ENCODE measurements around the gene ZNF236. TPM values are rescaled to one million over a fixed set of nuclear protein-coding genes. Genes with fewer than 3 reads are reported as not detected.

Gene ZNF236
- total and polyA plus RNA-seq, 4 donors = 0.38 to 23.6 (median 10.0) TPM

- DNase-seq = no peak
- H3K36me3 ChIP-seq (ENCODE audit: control insufficient read depth in 1 of 2, insufficient read depth in 2 of 2, low read length in 1 of 2) = no peaks in the 10 kb centered on the region
- H3K27ac ChIP-seq (ENCODE audit: low read depth in 1 of 2, low read length in 2 of 2) = no peak overlapping the region
- no peaks in the 10 kb centered on the region for H3K9me3 ChIP-seq (ENCODE audit: control insufficient read depth, low read length)
- no peaks in the 10 kb centered on the region for H3K27me3 ChIP-seq (ENCODE audit: control insufficient read depth in 1 of 2, insufficient read depth in 2 of 2, low read length in 1 of 2)
- 86 to 88% methylated on average over 12 of the region's 12 CpGs for WGBS, 2 donors
- intact Hi-C loops (cut with DNase I) = no loop called here
- H3K4me1 ChIP-seq (ENCODE audit: control insufficient read depth in 1 of 2, insufficient read depth in 2 of 2, low read length in 2 of 2) = peaks cover 3% of the 10 kb centered on the region in 2 donors
- no peak overlapping the region for H3K4me3 ChIP-seq (ENCODE audit: low read length in 2 of 2)
- no peak for ATAC-seq (ENCODE audit: low FRiP score)
These were observed 1.9 kb downstream of the ZNF236 start for GRCh38 chr18:76824145-76824676.

DNA sequence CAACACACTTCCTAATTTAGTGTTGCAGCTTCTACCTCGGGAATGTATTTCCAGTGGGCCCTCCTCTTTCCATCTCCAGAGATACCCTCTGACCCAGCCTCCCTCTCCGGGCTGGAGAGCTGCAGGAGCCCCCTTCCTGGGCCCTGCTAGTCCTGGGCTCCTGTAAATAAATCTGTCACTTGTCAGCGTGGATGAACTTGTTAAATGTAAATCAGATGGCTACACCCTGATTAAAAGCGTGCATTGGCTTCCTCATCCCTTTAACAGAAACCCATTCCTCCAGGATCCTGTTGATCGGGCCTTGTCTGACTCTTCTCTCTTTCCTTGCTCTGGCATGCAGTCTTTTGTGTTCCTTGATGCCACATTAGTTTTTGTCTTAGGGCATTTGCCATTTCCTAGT, 2.4 kb downstream of the ZNF236 start:
- Histone ChIP-seq H3K4me3 (ENCODE audit: low read length in 2 of 2) (no peak overlapping the region), H3K4me1 (ENCODE audit: control insufficient read depth in 1 of 2, insufficient read depth in 2 of 2, low read length in 2 of 2) (peaks cover 3% of the 10 kb centered on the region in 2 donors), H3K27ac (ENCODE audit: low read depth in 1 of 2, low read length in 2 of 2) (no peak overlapping the region), H3K9me3 (ENCODE audit: control insufficient read depth, low read length) (no peaks in the 10 kb centered on the region), H3K27me3 (ENCODE audit: control insufficient read depth in 1 of 2, insufficient read depth in 2 of 2, low read length in 1 of 2) (no peaks in the 10 kb centered on the region), H3K36me3 (ENCODE audit: control insufficient read depth in 1 of 2, insufficient read depth in 2 of 2, low read length in 1 of 2) (no peaks in the 10 kb centered on the region)
- ATAC-seq (ENCODE audit: low FRiP score) = no peak
- intact Hi-C loops (cut with DNase I) = no loop called here
- DNase-seq = no peak
- WGBS, 2 donors = 76 to 79% methylated on average over 5 of the region's 5 CpGs

GRCh38 chr18:76827205-76828200, 5.1 kb downstream of the ZNF236 start:
- no peaks in the 10 kb centered on the region for H3K36me3 ChIP-seq (ENCODE audit: control insufficient read depth in 1 of 2, insufficient read depth in 2 of 2, low read length in 1 of 2)
- no peaks in the 10 kb centered on the region for H3K9me3 ChIP-seq (ENCODE audit: control insufficient read depth, low read length)
- WGBS, 2 donors = 49 to 66% methylated on average over 11 of the region's 11 CpGs
- no peaks in the 10 kb centered on the region for H3K27me3 ChIP-seq (ENCODE audit: control insufficient read depth in 1 of 2, insufficient read depth in 2 of 2, low read length in 1 of 2)
- peaks cover 0 to 3% of the 10 kb centered on the region in 2 donors for H3K4me1 ChIP-seq (ENCODE audit: control insufficient read depth in 1 of 2, insufficient read depth in 2 of 2, low read length in 2 of 2)
- H3K27ac ChIP-seq (ENCODE audit: low read depth in 1 of 2, low read length in 2 of 2) = peak overlapping the region in 1 of 2 donors; percentile 45
- intact Hi-C loops (cut with DNase I) = no loop called here
- ATAC-seq (ENCODE audit: low FRiP score) (no peak), DNase-seq (no peak)
- no peak overlapping the region for H3K4me3 ChIP-seq (ENCODE audit: low read length in 2 of 2)

- H3K36me3 ChIP-seq (ENCODE audit: control insufficient read depth in 1 of 2, insufficient read depth in 2 of 2, low read length in 1 of 2) = peaks cover 0 to 1% of the 10 kb centered on the region in 2 donors
- intact Hi-C loops (cut with DNase I) = no loop called here
- ATAC-seq (ENCODE audit: low FRiP score) (no peak), DNase-seq (no peak)
- 95 to 96% methylated on average over 6 of the region's 6 CpGs for WGBS, 2 donors
- no peaks in the 10 kb centered on the region for H3K27me3 ChIP-seq (ENCODE audit: control insufficient read depth in 1 of 2, insufficient read depth in 2 of 2, low read length in 1 of 2)
- no peaks in the 10 kb centered on the region for H3K9me3 ChIP-seq (ENCODE audit: control insufficient read depth, low read length)
- H3K27ac ChIP-seq (ENCODE audit: low read depth in 1 of 2, low read length in 2 of 2) = no peak overlapping the region
- H3K4me3 ChIP-seq (ENCODE audit: low read length in 2 of 2) = no peak overlapping the region
- H3K4me1 ChIP-seq (ENCODE audit: control insufficient read depth in 1 of 2, insufficient read depth in 2 of 2, low read length in 2 of 2) = no peaks in the 10 kb centered on the region
These were observed 12.0 kb downstream of the ZNF236 start for GRCh38 chr18:76834379-76834778.

GRCh38 chr18:76835380-76835779, 13.0 kb downstream of the ZNF236 start:
- DNase-seq (no peak), ATAC-seq (ENCODE audit: low FRiP score) (no peak)
- no peaks in the 10 kb centered on the region for H3K27me3 ChIP-seq (ENCODE audit: control insufficient read depth in 1 of 2, insufficient read depth in 2 of 2, low read length in 1 of 2)
- no peak overlapping the region for H3K4me3 ChIP-seq (ENCODE audit: low read length in 2 of 2)
- no peaks in the 10 kb centered on the region for H3K9me3 ChIP-seq (ENCODE audit: control insufficient read depth, low read length)
- H3K4me1 ChIP-seq (ENCODE audit: control insufficient read depth in 1 of 2, insufficient read depth in 2 of 2, low read length in 2 of 2) = no peaks in the 10 kb centered on the region
- H3K36me3 ChIP-seq (ENCODE audit: control insufficient read depth in 1 of 2, insufficient read depth in 2 of 2, low read length in 1 of 2) = peaks cover 0 to 1% of the 10 kb centered on the region in 2 donors
- intact Hi-C loops (cut with DNase I) = no loop called here
- no peak overlapping the region for H3K27ac ChIP-seq (ENCODE audit: low read depth in 1 of 2, low read length in 2 of 2)

- Histone ChIP-seq H3K4me3 (ENCODE audit: low read length in 2 of 2) (no peak overlapping the region), H3K27ac (ENCODE audit: low read depth in 1 of 2, low read length in 2 of 2) (no peak overlapping the region), H3K36me3 (ENCODE audit: control insufficient read depth in 1 of 2, insufficient read depth in 2 of 2, low read length in 1 of 2) (peaks cover 0 to 1% of the 10 kb centered on the region in 2 donors), H3K4me1 (ENCODE audit: control insufficient read depth in 1 of 2, insufficient read depth in 2 of 2, low read length in 2 of 2) (no peaks in the 10 kb centered on the region), H3K27me3 (ENCODE audit: control insufficient read depth in 1 of 2, insufficient read depth in 2 of 2, low read length in 1 of 2) (no peaks in the 10 kb centered on the region), H3K9me3 (ENCODE audit: control insufficient read depth, low read length) (no peaks in the 10 kb centered on the region)
- 25 to 30% methylated on average over 5 to 6 of the region's 6 CpGs for WGBS, 2 donors
- no peak for ATAC-seq (ENCODE audit: low FRiP score)
- no peak for DNase-seq
- intact Hi-C loops (cut with DNase I) = no loop called here
These were observed 14.7 kb downstream of the ZNF236 start for GRCh38 chr18:76837071-76837470.

DNA sequence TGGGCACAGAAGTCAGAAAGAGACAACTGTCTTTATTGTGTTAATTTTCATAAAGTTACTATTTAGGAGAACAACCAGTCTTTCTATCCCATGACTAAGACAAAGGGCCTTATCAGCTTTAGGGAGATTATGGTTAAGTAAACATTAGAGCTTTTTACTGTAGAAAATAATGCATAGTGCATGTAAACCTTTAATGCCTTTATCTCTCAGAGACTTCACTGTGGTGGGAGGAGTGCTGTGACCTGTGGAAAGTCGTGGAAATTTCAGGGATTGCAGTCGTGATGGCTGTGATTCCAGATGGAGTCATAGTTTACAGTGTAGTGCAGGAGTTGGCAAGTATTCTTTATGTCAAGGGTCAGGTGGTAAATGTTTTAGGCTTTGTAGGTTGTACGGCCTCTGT, 15.8 kb downstream of the ZNF236 start:
- Histone ChIP-seq H3K4me1 (ENCODE audit: control insufficient read depth in 1 of 2, insufficient read depth in 2 of 2, low read length in 2 of 2) (no peaks in the 10 kb centered on the region), H3K27me3 (ENCODE audit: control insufficient read depth in 1 of 2, insufficient read depth in 2 of 2, low read length in 1 of 2) (no peaks in the 10 kb centered on the region), H3K4me3 (ENCODE audit: low read length in 2 of 2) (no peak overlapping the region), H3K27ac (ENCODE audit: low read depth in 1 of 2, low read length in 2 of 2) (peak overlapping the region in 1 of 2 donors; percentile 57), H3K9me3 (ENCODE audit: control insufficient read depth, low read length) (no peaks in the 10 kb centered on the region), H3K36me3 (ENCODE audit: control insufficient read depth in 1 of 2, insufficient read depth in 2 of 2, low read length in 1 of 2) (peaks cover 0 to 1% of the 10 kb centered on the region in 2 donors)
- WGBS, 2 donors = 51 to 66% methylated on average over 3 of the region's 3 CpGs
- DNase-seq (no peak), ATAC-seq (ENCODE audit: low FRiP score) (no peak)
- intact Hi-C loops (cut with DNase I) = no loop called here

GRCh38 chr18:76839086-76839794, 16.9 kb downstream of the ZNF236 start:
- ATAC-seq (ENCODE audit: low FRiP score) (no peak), DNase-seq (no peak)
- H3K27me3 ChIP-seq (ENCODE audit: control insufficient read depth in 1 of 2, insufficient read depth in 2 of 2, low read length in 1 of 2) = no peaks in the 10 kb centered on the region
- no peaks in the 10 kb centered on the region for H3K9me3 ChIP-seq (ENCODE audit: control insufficient read depth, low read length)
- H3K4me1 ChIP-seq (ENCODE audit: control insufficient read depth in 1 of 2, insufficient read depth in 2 of 2, low read length in 2 of 2) = no peaks in the 10 kb centered on the region
- no peak overlapping the region for H3K4me3 ChIP-seq (ENCODE audit: low read length in 2 of 2)
- 69 to 71% methylated on average over 4 of the region's 4 CpGs for WGBS, 2 donors
- intact Hi-C loops (cut with DNase I) = no loop called here
- no peak overlapping the region for H3K27ac ChIP-seq (ENCODE audit: low read depth in 1 of 2, low read length in 2 of 2)
- H3K36me3 ChIP-seq (ENCODE audit: control insufficient read depth in 1 of 2, insufficient read depth in 2 of 2, low read length in 1 of 2) = peaks cover 0 to 1% of the 10 kb centered on the region in 2 donors
